ENCODE results near the gene CCNA1.

Gene CCNA1

GRCh38 chr13:36456577-36456976 is 24.3 kb downstream of the CCNA1 start:
- no peak overlapping the region for H3K18ac ChIP-seq (ENCODE audit: low read length)
- H2AFZ ChIP-seq (ENCODE audit: low read length), result no peak overlapping the region
- no peak for DNase-seq (ENCODE audit: low spot score)
- no peak overlapping the region for H2BK15ac ChIP-seq (ENCODE audit: low read length)
- H3K79me1 ChIP-seq (ENCODE audit: low read depth, low read length), result no peaks in the 10 kb centered on the region
- no peak overlapping the region for H2BK5ac ChIP-seq (ENCODE audit: low read length)
- no peaks in the 10 kb centered on the region for H3K36me3 ChIP-seq (replicated peaks in 1 of 2; ENCODE audit: control insufficient read depth in 2 of 2, insufficient read depth in 2 of 2, low read length in 2 of 2)
- no peaks in the 10 kb centered on the region for H3K27me3 ChIP-seq (ENCODE audit: control insufficient read depth in 3 of 3, insufficient read depth in 3 of 3, low read depth in 1 of 3, low read length in 3 of 3)
- no peak overlapping the region for H3K4me2 ChIP-seq (ENCODE audit: insufficient read depth, low read length, poor library complexity, severe bottlenecking)
- no peak overlapping the region for H3K4me3 ChIP-seq (ENCODE audit: low read length in 2 of 2)
- H2AK5ac ChIP-seq (ENCODE audit: low read depth, low read length), result no peak overlapping the region
- H3K9me3 ChIP-seq (replicated peaks in 1 of 2; ENCODE audit: control insufficient read depth in 2 of 2, insufficient read depth in 1 of 2, low read depth in 1 of 2, low read length in 2 of 2), result no peaks in the 10 kb centered on the region
- H4K8ac ChIP-seq (ENCODE audit: low read depth, low read length), result no peak overlapping the region
- no peak overlapping the region for H3K27ac ChIP-seq (replicated peaks; ENCODE audit: low read length)
- no peak overlapping the region for H3K4ac ChIP-seq (ENCODE audit: low read length)
- H2BK120ac ChIP-seq (ENCODE audit: low read depth, low read length), result no peak overlapping the region
- H2BK12ac ChIP-seq (ENCODE audit: low read length), result no peak overlapping the region
- H3K14ac ChIP-seq (ENCODE audit: low read length), result no peak overlapping the region
- no peak overlapping the region for H4K91ac ChIP-seq (ENCODE audit: low read depth, low read length, poor library complexity)
- WGBS, 2 donors (ENCODE audit: extremely low coverage in 2 of 2, insufficient read length in 2 of 2, insufficient replicate concordance in 1 of 2), result no CpG with 5 or more reads among the region's 2 CpGs
- no peak overlapping the region for H3K23ac ChIP-seq (ENCODE audit: low read depth, low read length, poor library complexity)
- H3K9ac ChIP-seq (ENCODE audit: low read depth, low read length, poor library complexity), result no peak overlapping the region
- peaks cover 0 to 1% of the 10 kb centered on the region in 2 donors for H3K4me1 ChIP-seq (ENCODE audit: control insufficient read depth in 2 of 2, insufficient read depth in 1 of 2, low read depth in 1 of 2, low read length in 2 of 2)

GRCh38 chr13:36461506-36461905 is 29.2 kb downstream of the CCNA1 start:
- Histone ChIP-seq H2AFZ (ENCODE audit: low read length) (no peak overlapping the region), H3K18ac (ENCODE audit: low read length) (no peak overlapping the region), H3K4ac (ENCODE audit: low read length) (no peak overlapping the region), H3K36me3 (replicated peaks in 1 of 2; ENCODE audit: control insufficient read depth in 2 of 2, insufficient read depth in 2 of 2, low read length in 2 of 2) (no peaks in the 10 kb centered on the region), H3K27ac (replicated peaks; ENCODE audit: low read length) (no peak overlapping the region), H3K27me3 (ENCODE audit: control insufficient read depth in 3 of 3, insufficient read depth in 3 of 3, low read depth in 1 of 3, low read length in 3 of 3) (no peaks in the 10 kb centered on the region), H3K4me1 (ENCODE audit: control insufficient read depth in 2 of 2, insufficient read depth in 1 of 2, low read depth in 1 of 2, low read length in 2 of 2) (peaks cover 0 to 1% of the 10 kb centered on the region in 2 donors), H3K4me2 (ENCODE audit: insufficient read depth, low read length, poor library complexity, severe bottlenecking) (no peak overlapping the region), H4K91ac (ENCODE audit: low read depth, low read length, poor library complexity) (no peak overlapping the region), H3K9ac (ENCODE audit: low read depth, low read length, poor library complexity) (no peak overlapping the region), H2AK5ac (ENCODE audit: low read depth, low read length) (no peak overlapping the region), H4K8ac (ENCODE audit: low read depth, low read length) (no peak overlapping the region), H3K4me3 (ENCODE audit: low read length in 2 of 2) (no peak overlapping the region), H2BK120ac (ENCODE audit: low read depth, low read length) (no peak overlapping the region), H2BK12ac (ENCODE audit: low read length) (no peak overlapping the region), H3K23ac (ENCODE audit: low read depth, low read length, poor library complexity) (no peak overlapping the region), H3K14ac (ENCODE audit: low read length) (no peak overlapping the region), H2BK15ac (ENCODE audit: low read length) (no peak overlapping the region), H2BK5ac (ENCODE audit: low read length) (no peak overlapping the region), H3K79me1 (ENCODE audit: low read depth, low read length) (no peaks in the 10 kb centered on the region), H3K9me3 (replicated peaks in 1 of 2; ENCODE audit: control insufficient read depth in 2 of 2, insufficient read depth in 1 of 2, low read depth in 1 of 2, low read length in 2 of 2) (no peaks in the 10 kb centered on the region)
- no peak for DNase-seq (ENCODE audit: low spot score)

GRCh38 chr13:36475468-36475867 is 43.2 kb downstream of the CCNA1 start:
- H2AK5ac ChIP-seq (ENCODE audit: low read depth, low read length), result no peak overlapping the region
- H3K4me2 ChIP-seq (ENCODE audit: insufficient read depth, low read length, poor library complexity, severe bottlenecking), result no peak overlapping the region
- no peak overlapping the region for H3K23ac ChIP-seq (ENCODE audit: low read depth, low read length, poor library complexity)
- 100% methylated on average over 2 of the region's 2 CpGs; no CpG with 5 or more reads in 1 of the 2 donors for WGBS, 2 donors (ENCODE audit: extremely low coverage in 2 of 2, insufficient read length in 2 of 2, insufficient replicate concordance in 1 of 2)
- H3K4me3 ChIP-seq (ENCODE audit: low read length in 2 of 2), result no peak overlapping the region
- no peak overlapping the region for H2BK5ac ChIP-seq (ENCODE audit: low read length)
- no peak overlapping the region for H3K18ac ChIP-seq (ENCODE audit: low read length)
- H3K4me1 ChIP-seq (ENCODE audit: control insufficient read depth in 2 of 2, insufficient read depth in 1 of 2, low read depth in 1 of 2, low read length in 2 of 2), result no peaks in the 10 kb centered on the region
- H2AFZ ChIP-seq (ENCODE audit: low read length), result no peak overlapping the region
- H3K79me1 ChIP-seq (ENCODE audit: low read depth, low read length), result no peaks in the 10 kb centered on the region
- no peak overlapping the region for H3K9ac ChIP-seq (ENCODE audit: low read depth, low read length, poor library complexity)
- H4K91ac ChIP-seq (ENCODE audit: low read depth, low read length, poor library complexity), result no peak overlapping the region
- no peak overlapping the region for H3K4ac ChIP-seq (ENCODE audit: low read length)
- no peaks in the 10 kb centered on the region for H3K36me3 ChIP-seq (replicated peaks in 1 of 2; ENCODE audit: control insufficient read depth in 2 of 2, insufficient read depth in 2 of 2, low read length in 2 of 2)
- peaks cover 0 to 2% of the 10 kb centered on the region in 2 donors for H3K9me3 ChIP-seq (replicated peaks in 1 of 2; ENCODE audit: control insufficient read depth in 2 of 2, insufficient read depth in 1 of 2, low read depth in 1 of 2, low read length in 2 of 2)
- no peak overlapping the region for H2BK12ac ChIP-seq (ENCODE audit: low read length)
- H2BK15ac ChIP-seq (ENCODE audit: low read length), result no peak overlapping the region
- H4K8ac ChIP-seq (ENCODE audit: low read depth, low read length), result no peak overlapping the region
- no peaks in the 10 kb centered on the region for H3K27me3 ChIP-seq (ENCODE audit: control insufficient read depth in 3 of 3, insufficient read depth in 3 of 3, low read depth in 1 of 3, low read length in 3 of 3)
- no peak overlapping the region for H3K14ac ChIP-seq (ENCODE audit: low read length)
- DNase-seq (ENCODE audit: low spot score), result no peak
- H2BK120ac ChIP-seq (ENCODE audit: low read depth, low read length), result no peak overlapping the region
- H3K27ac ChIP-seq (replicated peaks; ENCODE audit: low read length), result no peak overlapping the region

- Histone ChIP-seq H3K14ac (ENCODE audit: low read length) (no peak overlapping the region), H2BK12ac (ENCODE audit: low read length) (no peak overlapping the region), H2AFZ (ENCODE audit: low read length) (no peak overlapping the region), H4K8ac (ENCODE audit: low read depth, low read length) (no peak overlapping the region), H3K4me1 (ENCODE audit: control insufficient read depth in 2 of 2, insufficient read depth in 1 of 2, low read depth in 1 of 2, low read length in 2 of 2) (no peaks in the 10 kb centered on the region), H2AK5ac (ENCODE audit: low read depth, low read length) (no peak overlapping the region), H2BK120ac (ENCODE audit: low read depth, low read length) (no peak overlapping the region), H2BK5ac (ENCODE audit: low read length) (no peak overlapping the region), H3K9ac (ENCODE audit: low read depth, low read length, poor library complexity) (no peak overlapping the region), H3K4me3 (ENCODE audit: low read length in 2 of 2) (no peak overlapping the region), H3K4me2 (ENCODE audit: insufficient read depth, low read length, poor library complexity, severe bottlenecking) (no peak overlapping the region), H3K23ac (ENCODE audit: low read depth, low read length, poor library complexity) (no peak overlapping the region), H3K27me3 (ENCODE audit: control insufficient read depth in 3 of 3, insufficient read depth in 3 of 3, low read depth in 1 of 3, low read length in 3 of 3) (no peaks in the 10 kb centered on the region), H3K4ac (ENCODE audit: low read length) (no peak overlapping the region), H2BK15ac (ENCODE audit: low read length) (no peak overlapping the region), H4K91ac (ENCODE audit: low read depth, low read length, poor library complexity) (no peak overlapping the region), H3K18ac (ENCODE audit: low read length) (no peak overlapping the region), H3K79me1 (ENCODE audit: low read depth, low read length) (no peaks in the 10 kb centered on the region), H3K36me3 (replicated peaks in 1 of 2; ENCODE audit: control insufficient read depth in 2 of 2, insufficient read depth in 2 of 2, low read length in 2 of 2) (no peaks in the 10 kb centered on the region), H3K9me3 (replicated peaks in 1 of 2; ENCODE audit: control insufficient read depth in 2 of 2, insufficient read depth in 1 of 2, low read depth in 1 of 2, low read length in 2 of 2) (peaks cover 0 to 2% of the 10 kb centered on the region in 2 donors), H3K27ac (replicated peaks; ENCODE audit: low read length) (no peak overlapping the region)
- no CpG with 5 or more reads among the region's 2 CpGs for WGBS, 2 donors (ENCODE audit: extremely low coverage in 2 of 2, insufficient read length in 2 of 2, insufficient replicate concordance in 1 of 2)
- no peak for DNase-seq (ENCODE audit: low spot score)
Measured at GRCh38 chr13:36476661-36477060, 44.4 kb downstream of the CCNA1 start.
